ENCODE measurements around the gene AKAP13.

AKAP13 gene

DNA sequence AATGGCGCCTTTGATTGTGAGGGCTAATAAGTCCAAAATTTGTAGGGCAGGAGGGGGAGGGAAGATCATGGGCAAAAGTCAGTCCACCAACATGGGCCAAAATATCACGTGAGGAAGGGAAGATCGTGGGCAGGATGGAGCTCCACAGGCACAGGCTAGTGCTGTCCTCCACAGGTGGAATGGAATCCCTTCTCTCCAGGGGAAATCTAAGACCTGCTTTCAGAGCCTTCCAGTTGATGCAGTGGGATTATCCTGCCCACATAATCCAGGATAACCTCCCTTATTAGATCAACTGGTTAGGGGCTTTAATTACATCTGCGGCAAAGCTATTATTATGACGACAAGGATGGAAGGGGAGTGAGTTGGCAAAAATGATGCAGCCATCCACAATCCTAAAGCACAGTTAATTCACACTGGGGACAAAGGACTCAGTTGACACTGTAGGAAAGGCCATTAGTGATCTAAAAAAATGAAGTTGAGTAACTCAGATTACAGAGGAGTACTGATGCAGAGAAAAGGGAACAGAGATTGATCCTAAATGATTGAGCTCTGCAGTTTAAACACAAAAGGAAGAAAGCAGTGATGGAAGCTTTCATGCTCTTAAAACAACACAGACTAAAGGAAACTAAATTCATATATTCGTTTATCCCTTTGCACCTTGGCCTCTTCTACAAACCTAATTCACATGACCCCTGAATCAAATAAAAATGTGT, 159.8 kb downstream of the AKAP13 start:
- Mint-ChIP-seq H3K4me3 (no peak overlapping the region), H3K27ac (ENCODE audit: low read depth) (no peak overlapping the region)

GRCh38 chr15:85541744-85542143, 161.3 kb downstream of the AKAP13 start:
- peaks cover 52% of the 10 kb centered on the region for H3K4me1 Mint-ChIP-seq
- no peaks in the 10 kb centered on the region for H3K27me3 Mint-ChIP-seq
- DNase-seq (ENCODE audit: low spot score in 2 of 2) (no peak), ATAC-seq (replicated peaks; ENCODE audit: extremely low read depth, poor library complexity, severe bottlenecking) (no peak)
- peak overlapping the region; percentile 33 for H3K27ac Mint-ChIP-seq (ENCODE audit: low read depth)
- H3K9me3 Mint-ChIP-seq, result no peaks in the 10 kb centered on the region
- H3K4me3 Mint-ChIP-seq, result no peak overlapping the region
- H3K36me3 Mint-ChIP-seq (ENCODE audit: insufficient read depth), result peaks cover 7% of the 10 kb centered on the region

More for the DNA sequence above, 159.8 kb downstream of the AKAP13 start:
- no peak for DNase-seq (ENCODE audit: low spot score in 2 of 2)
- ATAC-seq (replicated peaks; ENCODE audit: extremely low read depth, poor library complexity, severe bottlenecking), result no peak
- peaks cover 5% of the 10 kb centered on the region for H3K36me3 Mint-ChIP-seq (ENCODE audit: insufficient read depth)
- H3K27me3 Mint-ChIP-seq, result no peaks in the 10 kb centered on the region
- H3K9me3 Mint-ChIP-seq, result no peaks in the 10 kb centered on the region
- H3K4me1 Mint-ChIP-seq, result peaks cover 59% of the 10 kb centered on the region

GRCh38 chr15:85542488-85542887, 162.1 kb downstream of the AKAP13 start:
- no peaks in the 10 kb centered on the region for H3K27me3 Mint-ChIP-seq
- H3K4me3 Mint-ChIP-seq, result peak overlapping the region; percentile 6
- no peak overlapping the region for H3K27ac Mint-ChIP-seq (ENCODE audit: low read depth)
- H3K36me3 Mint-ChIP-seq (ENCODE audit: insufficient read depth), result peaks cover 7% of the 10 kb centered on the region
- ATAC-seq (replicated peaks; ENCODE audit: extremely low read depth, poor library complexity, severe bottlenecking) (no peak), DNase-seq (ENCODE audit: low spot score in 2 of 2) (no peak)
- H3K9me3 Mint-ChIP-seq, result no peaks in the 10 kb centered on the region
- H3K4me1 Mint-ChIP-seq, result peaks cover 57% of the 10 kb centered on the region

GRCh38 chr15:85542895-85543331, 162.5 kb downstream of the AKAP13 start:
- no peaks in the 10 kb centered on the region for H3K27me3 Mint-ChIP-seq
- peak overlapping the region; percentile 68 for H3K27ac Mint-ChIP-seq (ENCODE audit: low read depth)
- no peaks in the 10 kb centered on the region for H3K9me3 Mint-ChIP-seq
- peaks cover 61% of the 10 kb centered on the region for H3K4me1 Mint-ChIP-seq
- H3K4me3 Mint-ChIP-seq, result no peak overlapping the region
- peaks cover 7% of the 10 kb centered on the region for H3K36me3 Mint-ChIP-seq (ENCODE audit: insufficient read depth)
- no peak for DNase-seq (ENCODE audit: low spot score in 2 of 2)
- no peak for ATAC-seq (replicated peaks; ENCODE audit: extremely low read depth, poor library complexity, severe bottlenecking)

DNA sequence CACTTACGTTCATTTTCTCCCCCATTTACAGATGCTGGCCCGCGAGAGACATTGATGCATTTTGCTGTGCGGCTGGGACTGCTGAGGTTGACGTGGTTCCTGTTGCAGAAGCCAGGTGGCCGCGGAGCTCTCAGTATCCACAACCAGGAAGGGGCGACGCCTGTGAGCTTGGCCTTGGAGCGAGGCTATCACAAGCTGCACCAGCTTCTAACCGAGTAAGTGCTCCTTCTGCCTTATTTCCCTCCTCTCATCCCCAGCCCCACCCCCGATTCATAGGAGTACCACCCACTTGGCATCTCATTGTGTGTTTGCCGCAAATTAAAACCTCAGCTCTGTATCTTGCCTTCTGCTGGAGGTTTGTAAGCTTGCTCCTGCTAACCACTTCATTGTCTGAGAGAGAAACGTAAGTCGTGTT, 163.3 kb downstream of the AKAP13 start:
- DNase-seq (ENCODE audit: low spot score in 2 of 2), result peak; percentile 18 to 35
- Mint-ChIP-seq H3K36me3 (ENCODE audit: insufficient read depth) (peaks cover 5% of the 10 kb centered on the region), H3K4me3 (peak overlapping the region; percentile 64), H3K4me1 (peaks cover 62% of the 10 kb centered on the region), H3K9me3 (no peaks in the 10 kb centered on the region), H3K27me3 (no peaks in the 10 kb centered on the region), H3K27ac (ENCODE audit: low read depth) (peak overlapping the region; percentile 68)
- peak; percentile 75 for ATAC-seq (replicated peaks; ENCODE audit: extremely low read depth, poor library complexity, severe bottlenecking)

- DNase-seq (ENCODE audit: low spot score in 2 of 2), result no peak
- ATAC-seq (replicated peaks; ENCODE audit: extremely low read depth, poor library complexity, severe bottlenecking), result no peak
- H3K9me3 Mint-ChIP-seq, result no peaks in the 10 kb centered on the region
- no peak overlapping the region for H3K4me3 Mint-ChIP-seq
- H3K36me3 Mint-ChIP-seq (ENCODE audit: insufficient read depth), result peaks cover 5% of the 10 kb centered on the region
- no peaks in the 10 kb centered on the region for H3K27me3 Mint-ChIP-seq
- peaks cover 51% of the 10 kb centered on the region for H3K4me1 Mint-ChIP-seq
- H3K27ac Mint-ChIP-seq (ENCODE audit: low read depth), result no peak overlapping the region
Measured at GRCh38 chr15:85545185-85545584, 164.8 kb downstream of the AKAP13 start.

DNA sequence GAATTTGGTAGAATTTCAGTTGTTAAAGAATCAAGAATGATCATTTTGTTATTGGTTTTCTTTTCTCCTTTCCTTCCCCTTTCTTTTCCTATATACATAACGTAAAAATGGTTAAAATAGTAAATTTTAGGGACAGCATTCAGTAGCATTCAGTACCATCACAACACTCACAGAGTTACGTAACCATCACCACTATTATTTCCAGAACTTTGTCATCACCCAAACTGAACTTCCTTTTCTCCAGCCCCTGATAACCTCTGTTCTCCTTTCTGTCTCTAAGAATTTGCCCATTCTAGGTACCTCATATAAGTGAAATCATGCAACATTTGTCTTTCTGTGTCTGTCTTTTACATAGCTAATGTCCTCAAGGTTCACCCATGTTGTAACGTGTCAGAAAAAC, 165.3 kb downstream of the AKAP13 start:
- Mint-ChIP-seq H3K36me3 (ENCODE audit: insufficient read depth) (peaks cover 5% of the 10 kb centered on the region), H3K4me3 (no peak overlapping the region), H3K27ac (ENCODE audit: low read depth) (no peak overlapping the region), H3K27me3 (no peaks in the 10 kb centered on the region), H3K9me3 (no peaks in the 10 kb centered on the region), H3K4me1 (peaks cover 46% of the 10 kb centered on the region)
- DNase-seq (ENCODE audit: low spot score in 2 of 2) (no peak), ATAC-seq (replicated peaks; ENCODE audit: extremely low read depth, poor library complexity, severe bottlenecking) (no peak)

GRCh38 chr15:85547386-85547785, 167.0 kb downstream of the AKAP13 start:
- peaks cover 8% of the 10 kb centered on the region for H3K36me3 Mint-ChIP-seq (ENCODE audit: insufficient read depth)
- ATAC-seq (replicated peaks; ENCODE audit: extremely low read depth, poor library complexity, severe bottlenecking) (no peak), DNase-seq (ENCODE audit: low spot score in 2 of 2) (no peak)
- no peak overlapping the region for H3K4me3 Mint-ChIP-seq
- H3K9me3 Mint-ChIP-seq, result no peaks in the 10 kb centered on the region
- H3K27ac Mint-ChIP-seq (ENCODE audit: low read depth), result peak overlapping the region; percentile 55
- peaks cover 37% of the 10 kb centered on the region for H3K4me1 Mint-ChIP-seq
- H3K27me3 Mint-ChIP-seq, result no peaks in the 10 kb centered on the region

GRCh38 chr15:85550283-85550682, 169.9 kb downstream of the AKAP13 start:
- Mint-ChIP-seq H3K9me3 (no peaks in the 10 kb centered on the region), H3K4me3 (no peak overlapping the region), H3K36me3 (ENCODE audit: insufficient read depth) (peaks cover 7% of the 10 kb centered on the region), H3K27ac (ENCODE audit: low read depth) (no peak overlapping the region), H3K27me3 (no peaks in the 10 kb centered on the region), H3K4me1 (peaks cover 30% of the 10 kb centered on the region)
- DNase-seq (ENCODE audit: low spot score in 2 of 2) (no peak), ATAC-seq (replicated peaks; ENCODE audit: extremely low read depth, poor library complexity, severe bottlenecking) (no peak)

GRCh38 chr15:85551221-85551832, 170.9 kb downstream of the AKAP13 start:
- ATAC-seq (replicated peaks; ENCODE audit: extremely low read depth, poor library complexity, severe bottlenecking), result no peak

GRCh38 chr15:85554852-85555521, 174.6 kb downstream of the AKAP13 start:
- Mint-ChIP-seq H3K36me3 (ENCODE audit: insufficient read depth) (peaks cover 6% of the 10 kb centered on the region), H3K4me3 (no peak overlapping the region), H3K4me1 (peaks cover 37% of the 10 kb centered on the region), H3K27me3 (no peaks in the 10 kb centered on the region), H3K9me3 (no peaks in the 10 kb centered on the region), H3K27ac (ENCODE audit: low read depth) (peak overlapping the region; percentile 38)
- no peak for ATAC-seq (replicated peaks; ENCODE audit: extremely low read depth, poor library complexity, severe bottlenecking)
- DNase-seq (ENCODE audit: low spot score in 2 of 2), result no peak

More at GRCh38 chr15:85551221-85551832, 170.9 kb downstream of the AKAP13 start:
- Mint-ChIP-seq H3K27ac (ENCODE audit: low read depth) (no peak overlapping the region), H3K9me3 (no peaks in the 10 kb centered on the region), H3K36me3 (ENCODE audit: insufficient read depth) (peaks cover 5% of the 10 kb centered on the region), H3K4me3 (no peak overlapping the region), H3K27me3 (no peaks in the 10 kb centered on the region), H3K4me1 (peaks cover 37% of the 10 kb centered on the region)
- DNase-seq (ENCODE audit: low spot score in 2 of 2), result no peak

DNA sequence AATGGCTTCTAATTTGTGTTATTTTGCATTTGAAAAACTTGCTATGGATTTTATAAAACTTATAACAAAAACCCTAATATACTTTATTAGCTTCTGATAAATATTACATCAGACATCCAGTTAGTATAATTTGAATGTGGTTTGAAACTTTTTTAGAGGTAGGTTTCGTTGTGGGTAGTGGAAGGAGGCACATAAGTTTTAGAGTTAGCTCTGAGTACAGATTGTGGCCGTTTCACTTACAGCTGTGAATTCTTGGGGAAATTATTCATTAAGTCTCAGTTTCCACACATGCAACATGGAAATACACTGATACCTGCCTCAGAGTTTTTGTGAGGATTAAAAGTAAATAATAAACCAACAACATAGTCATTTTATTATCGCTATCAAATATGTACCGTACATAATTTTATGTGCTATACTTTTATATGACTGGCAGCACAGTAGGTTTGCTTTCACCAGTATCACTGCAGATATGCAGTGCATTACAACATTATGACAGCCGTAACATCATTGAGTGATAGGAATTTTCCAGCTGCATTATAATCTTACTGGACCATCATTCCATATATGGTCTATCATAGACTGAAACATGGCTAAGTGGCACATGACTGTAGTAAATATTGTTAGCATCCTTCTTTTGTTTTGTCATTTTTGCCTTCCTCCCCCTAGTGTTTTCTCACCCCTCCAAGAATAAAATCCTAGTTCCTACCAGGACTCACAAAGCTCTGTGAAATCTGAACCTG, 175.6 kb downstream of the AKAP13 start:
- peaks cover 37% of the 10 kb centered on the region for H3K4me1 Mint-ChIP-seq
- H3K9me3 Mint-ChIP-seq, result no peaks in the 10 kb centered on the region
- H3K36me3 Mint-ChIP-seq (ENCODE audit: insufficient read depth), result peaks cover 6% of the 10 kb centered on the region
- ATAC-seq (replicated peaks; ENCODE audit: extremely low read depth, poor library complexity, severe bottlenecking), result no peak
- H3K27me3 Mint-ChIP-seq, result no peaks in the 10 kb centered on the region
- DNase-seq (ENCODE audit: low spot score in 2 of 2), result no peak
- H3K27ac Mint-ChIP-seq (ENCODE audit: low read depth), result no peak overlapping the region
- no peak overlapping the region for H3K4me3 Mint-ChIP-seq
